ENCODE results near the gene ZNF79.

Gene ZNF79

DNA sequence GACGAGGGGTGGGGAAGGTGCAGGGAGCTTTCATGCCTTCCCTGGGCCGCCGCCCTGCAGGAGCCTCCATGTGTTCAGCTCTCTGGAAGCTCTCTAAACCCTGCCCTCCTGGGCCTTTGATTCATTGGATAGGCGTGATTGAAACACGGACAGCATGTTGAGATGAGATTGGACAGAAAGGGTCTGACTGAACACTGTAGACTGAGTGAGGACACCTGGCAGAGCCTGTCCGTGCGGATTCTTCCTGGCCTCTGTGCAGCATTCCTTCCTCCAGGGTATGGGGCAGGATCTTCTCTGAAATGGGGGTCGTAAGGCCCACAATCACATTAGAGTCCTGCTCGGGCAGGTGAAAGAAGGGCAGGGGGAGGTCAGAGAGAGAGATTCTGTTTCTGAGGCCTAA lies 14.2 kb downstream of the ZNF79 start:
- Mint-ChIP-seq H3K9me3 (no peaks in the 10 kb centered on the region), H3K27me3 (no peaks in the 10 kb centered on the region), H3K27ac (no peak overlapping the region), H3K4me3 (no peak overlapping the region), H3K36me3 (peaks cover 88% of the 10 kb centered on the region), H3K4me1 (no peaks in the 10 kb centered on the region)
- no peak for ATAC-seq

DNA sequence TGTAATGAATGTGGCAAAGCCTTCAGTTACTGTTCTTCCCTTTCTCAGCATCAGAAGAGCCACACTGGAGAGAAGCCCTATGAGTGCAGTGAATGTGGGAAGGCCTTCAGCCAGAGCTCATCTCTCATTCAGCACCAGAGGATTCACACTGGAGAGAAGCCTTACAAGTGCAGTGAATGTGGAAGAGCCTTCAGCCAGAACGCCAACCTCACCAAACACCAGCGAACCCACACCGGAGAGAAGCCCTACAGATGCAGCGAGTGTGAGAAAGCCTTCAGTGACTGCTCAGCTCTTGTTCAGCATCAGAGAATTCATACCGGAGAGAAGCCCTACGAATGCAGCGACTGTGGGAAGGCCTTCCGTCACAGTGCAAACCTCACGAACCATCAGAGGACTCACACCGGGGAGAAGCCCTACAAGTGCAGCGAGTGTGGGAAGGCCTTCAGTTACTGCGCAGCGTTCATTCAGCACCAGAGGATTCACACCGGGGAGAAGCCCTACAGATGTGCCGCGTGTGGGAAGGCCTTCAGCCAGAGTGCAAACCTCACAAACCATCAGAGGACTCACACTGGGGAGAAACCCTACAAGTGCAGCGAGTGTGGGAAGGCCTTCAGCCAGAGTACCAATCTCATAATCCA lies 20.2 kb downstream of the ZNF79 start:
- H3K4me1 Mint-ChIP-seq: peaks cover 11% of the 10 kb centered on the region
- peaks cover 97% of the 10 kb centered on the region for H3K36me3 Mint-ChIP-seq
- no peak overlapping the region for H3K27ac Mint-ChIP-seq
- ATAC-seq: no peak
- no peak overlapping the region for H3K4me3 Mint-ChIP-seq
- H3K9me3 Mint-ChIP-seq: peaks cover 10% of the 10 kb centered on the region
- H3K27me3 Mint-ChIP-seq: no peaks in the 10 kb centered on the region

DNA sequence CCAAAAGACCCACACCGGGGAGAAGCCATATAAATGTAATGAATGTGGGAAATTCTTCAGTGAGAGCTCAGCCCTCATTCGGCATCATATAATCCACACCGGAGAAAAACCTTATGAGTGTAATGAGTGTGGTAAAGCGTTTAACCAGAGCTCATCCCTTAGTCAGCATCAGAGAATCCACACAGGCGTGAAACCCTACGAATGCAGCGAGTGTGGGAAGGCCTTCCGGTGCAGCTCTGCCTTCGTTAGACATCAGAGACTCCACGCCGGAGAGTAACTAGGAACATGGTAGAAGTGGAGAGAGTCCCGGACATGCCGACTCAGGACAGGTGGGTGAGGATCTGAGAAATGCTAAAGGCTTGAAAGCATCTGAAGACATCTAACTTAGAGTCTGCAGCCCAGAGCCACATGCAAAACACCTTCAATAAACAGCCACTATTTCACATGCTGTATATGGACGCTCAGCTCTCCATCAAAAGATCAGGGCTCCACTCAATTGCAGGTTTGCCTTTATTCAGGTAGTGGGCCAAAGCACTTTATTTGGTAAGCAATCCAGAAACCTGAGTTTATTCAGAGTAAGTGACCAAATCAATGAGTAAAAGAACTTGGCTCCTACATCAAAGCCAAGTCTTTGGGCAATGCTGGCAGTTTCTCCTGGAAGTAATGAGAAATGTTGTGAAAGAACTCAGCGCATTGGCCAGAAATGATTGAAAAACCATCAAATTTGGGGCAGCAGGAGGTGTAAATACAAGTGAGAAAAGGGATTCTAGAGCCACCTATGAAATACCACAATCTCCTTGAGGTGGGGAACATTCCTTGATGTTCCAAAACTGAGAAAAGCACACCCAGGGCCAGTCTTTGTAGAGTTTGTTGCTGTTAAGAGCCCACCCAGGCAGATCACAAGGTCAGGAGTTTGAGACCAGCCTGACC lies 21.0 kb downstream of the ZNF79 start:
- Mint-ChIP-seq H3K4me3 (no peak overlapping the region), H3K4me1 (peaks cover 19% of the 10 kb centered on the region), H3K36me3 (peaks cover 99% of the 10 kb centered on the region), H3K27ac (no peak overlapping the region), H3K27me3 (no peaks in the 10 kb centered on the region), H3K9me3 (peaks cover 10% of the 10 kb centered on the region)
- no peak for ATAC-seq

DNA sequence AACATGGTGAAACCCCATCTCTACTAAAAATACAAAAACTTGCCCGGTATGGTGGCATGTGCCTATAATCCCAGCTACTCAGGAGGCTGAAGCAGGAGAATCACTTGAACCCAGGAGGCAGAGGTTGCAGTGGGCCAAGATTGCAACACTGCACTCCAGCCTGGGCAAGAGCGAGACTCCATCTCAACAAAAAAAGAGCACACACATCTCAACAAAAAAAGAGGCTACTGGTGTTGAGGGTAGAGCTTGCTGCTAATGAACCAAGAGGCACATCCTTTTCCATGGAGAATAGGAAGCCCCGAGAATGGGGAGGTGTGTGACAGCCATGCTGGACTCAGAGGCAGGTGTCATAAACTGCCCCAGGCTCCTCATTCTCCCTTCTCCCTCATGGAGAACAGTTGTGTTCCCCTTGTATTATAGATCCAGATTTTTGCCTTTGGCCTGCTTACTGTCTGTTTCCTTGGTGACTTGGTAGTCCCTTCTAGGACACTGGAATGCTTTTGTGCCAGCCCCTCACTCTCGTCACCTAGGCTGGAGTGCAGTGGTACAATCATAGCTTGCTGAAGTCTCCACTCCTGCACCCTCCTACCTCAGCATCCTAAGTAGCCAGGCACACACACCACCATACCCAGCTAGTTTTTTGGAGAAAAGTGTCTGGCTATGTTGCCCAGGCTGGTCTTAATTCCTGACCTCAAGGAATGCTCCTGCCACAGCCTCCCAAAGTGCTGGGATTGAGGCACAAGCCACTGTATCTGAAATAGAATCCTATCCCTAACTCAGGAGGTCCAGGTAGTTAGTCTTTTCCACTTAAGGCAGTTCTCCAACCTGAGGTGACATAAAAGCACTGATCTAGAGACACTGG lies 21.9 kb downstream of the ZNF79 start:
- no peak overlapping the region for H3K27ac Mint-ChIP-seq
- peaks cover 10% of the 10 kb centered on the region for H3K9me3 Mint-ChIP-seq
- peaks cover 97% of the 10 kb centered on the region for H3K36me3 Mint-ChIP-seq
- no peaks in the 10 kb centered on the region for H3K27me3 Mint-ChIP-seq
- H3K4me3 Mint-ChIP-seq: no peak overlapping the region
- peaks cover 26% of the 10 kb centered on the region for H3K4me1 Mint-ChIP-seq
- no peak for ATAC-seq

DNA sequence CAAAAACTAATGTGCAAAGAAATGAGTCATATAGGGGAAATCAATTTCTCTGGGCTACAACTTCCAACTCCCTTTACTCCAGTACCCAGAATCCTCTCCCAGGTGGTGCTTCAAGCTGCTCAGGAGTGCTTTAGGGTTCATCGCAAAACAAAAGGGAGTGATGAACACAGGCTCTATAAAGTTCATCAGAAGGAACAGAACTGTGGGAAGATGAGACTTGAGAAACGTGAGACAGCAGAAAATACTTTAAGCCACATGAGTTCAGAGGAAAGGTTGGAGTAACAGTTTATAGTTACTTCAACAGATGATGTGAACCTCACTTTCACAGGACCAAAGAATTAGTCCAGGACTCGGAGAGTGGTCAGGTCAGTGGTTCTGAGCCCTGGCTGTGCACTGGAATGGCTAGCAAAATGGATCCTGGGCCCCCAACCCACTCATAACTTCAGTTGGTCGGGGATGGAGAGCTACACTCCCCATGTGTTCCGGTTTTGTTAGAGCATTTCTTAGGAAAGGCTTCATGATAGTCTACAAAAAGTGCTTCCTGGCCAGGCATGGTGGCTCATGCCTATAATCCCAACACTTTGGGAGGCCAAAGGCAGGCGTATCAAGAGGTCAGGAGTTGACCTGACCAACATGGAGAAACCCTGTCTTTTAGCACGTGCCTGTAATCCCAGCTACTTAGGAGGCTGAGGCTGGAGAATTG lies 22.7 kb downstream of the ZNF79 start:
- ATAC-seq: no peak
- H3K27me3 Mint-ChIP-seq: no peaks in the 10 kb centered on the region
- peaks cover 10% of the 10 kb centered on the region for H3K9me3 Mint-ChIP-seq
- H3K36me3 Mint-ChIP-seq: peaks cover 90% of the 10 kb centered on the region
- peaks cover 28% of the 10 kb centered on the region for H3K4me1 Mint-ChIP-seq
- peak overlapping the region; percentile 16 for H3K27ac Mint-ChIP-seq
- no peak overlapping the region for H3K4me3 Mint-ChIP-seq

DNA sequence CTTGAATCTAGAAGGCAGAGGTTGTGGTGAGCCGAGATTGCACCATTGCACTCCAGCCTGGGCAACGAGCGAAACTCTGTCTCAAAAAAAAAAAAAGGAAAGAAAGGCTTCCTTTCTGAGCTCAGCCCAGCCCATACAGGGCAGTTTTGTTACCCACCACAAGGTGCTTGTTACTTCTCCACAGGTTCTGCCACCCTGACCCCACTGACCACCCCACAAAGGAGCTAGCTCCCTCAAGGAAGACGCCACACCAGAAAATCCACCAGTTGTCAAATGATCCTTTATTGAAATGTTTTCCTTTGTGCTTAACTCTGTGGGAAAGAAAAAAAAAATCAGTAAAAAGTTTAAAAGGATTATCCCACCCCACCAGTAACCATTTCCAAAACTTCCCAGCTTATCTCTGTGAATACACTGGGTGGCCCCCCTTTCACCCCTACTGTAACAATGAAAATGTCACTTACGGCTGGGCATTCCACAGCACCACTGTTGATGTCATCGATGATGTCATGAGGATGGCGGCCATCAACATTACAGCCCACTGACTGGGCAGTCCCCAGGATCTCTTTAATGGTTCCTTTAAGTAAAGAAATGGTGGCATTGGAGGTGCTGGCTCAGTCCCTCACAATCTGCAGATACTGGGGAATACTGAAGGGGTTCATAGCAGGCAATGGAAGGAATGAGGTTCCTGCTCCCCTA lies 23.4 kb downstream of the ZNF79 start:
- H3K4me3 Mint-ChIP-seq: no peak overlapping the region
- ATAC-seq: no peak
- H3K9me3 Mint-ChIP-seq: peaks cover 10% of the 10 kb centered on the region
- H3K4me1 Mint-ChIP-seq: peaks cover 35% of the 10 kb centered on the region
- H3K36me3 Mint-ChIP-seq: peaks cover 83% of the 10 kb centered on the region
- H3K27ac Mint-ChIP-seq: peak overlapping the region; percentile 16
- no peaks in the 10 kb centered on the region for H3K27me3 Mint-ChIP-seq

DNA sequence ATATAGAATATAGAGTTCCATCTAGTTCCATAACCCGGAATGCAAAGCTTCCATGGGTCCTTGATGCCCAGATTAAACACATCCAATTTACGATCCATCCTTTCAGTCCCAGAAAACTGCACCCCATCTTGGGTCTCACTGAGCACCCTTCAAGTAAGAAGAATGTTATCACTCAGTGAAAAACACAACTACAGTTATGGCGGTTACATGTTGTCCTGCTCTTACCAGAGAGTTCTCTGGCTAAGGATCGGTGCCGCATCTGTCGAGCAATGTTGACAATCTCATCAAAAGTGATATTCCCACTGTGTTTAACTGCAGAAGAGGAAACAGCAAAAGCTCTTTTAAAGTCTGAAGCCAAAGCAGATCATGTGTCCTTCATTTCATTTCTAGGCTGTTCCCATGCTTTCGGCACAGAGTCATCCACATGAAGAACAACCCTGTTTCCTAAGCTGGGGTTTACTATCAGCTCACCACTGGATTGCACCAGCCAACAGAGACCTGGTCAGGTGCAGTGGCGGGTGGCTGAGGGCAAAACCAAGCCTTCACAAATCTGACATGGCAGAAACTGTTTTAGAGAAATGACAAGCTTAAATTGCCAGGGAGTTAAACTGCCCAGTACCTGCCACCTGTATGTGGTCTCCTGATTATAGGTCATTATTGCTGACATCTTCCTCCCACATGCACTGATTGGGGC lies 24.1 kb downstream of the ZNF79 start:
- no peak for ATAC-seq
- peaks cover 10% of the 10 kb centered on the region for H3K9me3 Mint-ChIP-seq
- H3K36me3 Mint-ChIP-seq: peaks cover 76% of the 10 kb centered on the region
- peak overlapping the region; percentile 89 for H3K27ac Mint-ChIP-seq
- H3K4me3 Mint-ChIP-seq: peak overlapping the region; percentile 84
- H3K27me3 Mint-ChIP-seq: no peaks in the 10 kb centered on the region
- H3K4me1 Mint-ChIP-seq: peaks cover 37% of the 10 kb centered on the region

DNA sequence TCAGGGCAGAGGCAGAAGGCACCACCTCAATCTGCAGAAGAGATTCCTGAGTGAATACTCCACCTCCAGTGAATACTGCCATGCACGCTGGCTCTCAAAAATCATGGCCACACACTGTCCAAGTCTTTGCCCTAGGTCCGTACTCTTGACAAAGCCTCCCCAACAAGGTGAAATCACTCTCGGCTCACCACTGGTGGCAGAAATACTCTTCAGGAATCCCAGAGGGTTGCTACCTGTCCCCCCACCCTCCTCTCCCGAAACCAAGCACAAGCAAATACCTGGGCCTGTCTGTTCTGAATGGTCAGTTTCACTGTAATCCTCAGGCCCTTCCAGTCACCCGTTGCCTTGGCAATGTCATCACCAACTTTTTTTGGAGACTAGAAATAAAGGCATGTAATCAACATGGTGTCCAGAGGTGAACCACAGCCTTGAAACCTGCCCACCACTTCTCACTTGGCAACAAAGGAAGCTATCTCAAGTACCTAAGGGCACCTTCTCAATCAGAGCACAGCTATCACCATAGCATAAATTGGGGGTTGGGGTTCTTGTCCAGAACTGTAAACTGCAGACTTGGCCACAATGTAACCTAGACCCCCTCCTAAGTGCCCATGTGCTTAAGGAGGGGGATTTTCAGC lies 25.3 kb downstream of the ZNF79 start:
- ATAC-seq: no peak
- H3K9me3 Mint-ChIP-seq: peaks cover 6% of the 10 kb centered on the region
- peak overlapping the region; percentile 89 for H3K27ac Mint-ChIP-seq
- H3K36me3 Mint-ChIP-seq: peaks cover 72% of the 10 kb centered on the region
- no peaks in the 10 kb centered on the region for H3K27me3 Mint-ChIP-seq
- peaks cover 45% of the 10 kb centered on the region for H3K4me1 Mint-ChIP-seq
- H3K4me3 Mint-ChIP-seq: peak overlapping the region; percentile 84

DNA sequence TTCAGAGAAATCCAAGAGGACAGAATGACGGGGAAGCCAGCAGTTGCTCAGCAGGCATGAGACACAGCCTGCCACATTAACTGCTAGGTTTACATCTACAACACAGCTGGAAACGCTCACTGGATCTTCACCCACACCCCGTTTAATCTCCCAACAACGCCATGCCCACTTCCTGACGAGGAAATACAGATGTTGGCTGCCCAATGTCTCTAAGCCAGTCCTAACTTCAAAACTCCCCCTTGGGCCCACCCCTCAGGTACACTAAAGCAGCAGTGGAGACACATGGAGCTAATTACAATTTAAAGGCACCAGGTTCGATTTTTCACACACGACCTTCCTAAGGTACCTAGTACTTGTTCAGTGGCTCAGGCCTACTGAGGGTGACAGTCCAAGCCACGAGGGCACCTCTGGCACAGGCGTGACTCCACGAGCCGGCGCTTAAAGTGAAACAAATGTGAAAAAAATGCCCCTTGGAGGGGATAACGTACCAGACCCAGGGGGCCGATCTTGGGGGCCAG lies 26.1 kb downstream of the ZNF79 start:
- Mint-ChIP-seq H3K27ac (peak overlapping the region; percentile 89), H3K9me3 (no peaks in the 10 kb centered on the region), H3K36me3 (peaks cover 68% of the 10 kb centered on the region), H3K27me3 (no peaks in the 10 kb centered on the region), H3K4me1 (peaks cover 54% of the 10 kb centered on the region), H3K4me3 (peak overlapping the region; percentile 84)
- ATAC-seq: no peak

DNA sequence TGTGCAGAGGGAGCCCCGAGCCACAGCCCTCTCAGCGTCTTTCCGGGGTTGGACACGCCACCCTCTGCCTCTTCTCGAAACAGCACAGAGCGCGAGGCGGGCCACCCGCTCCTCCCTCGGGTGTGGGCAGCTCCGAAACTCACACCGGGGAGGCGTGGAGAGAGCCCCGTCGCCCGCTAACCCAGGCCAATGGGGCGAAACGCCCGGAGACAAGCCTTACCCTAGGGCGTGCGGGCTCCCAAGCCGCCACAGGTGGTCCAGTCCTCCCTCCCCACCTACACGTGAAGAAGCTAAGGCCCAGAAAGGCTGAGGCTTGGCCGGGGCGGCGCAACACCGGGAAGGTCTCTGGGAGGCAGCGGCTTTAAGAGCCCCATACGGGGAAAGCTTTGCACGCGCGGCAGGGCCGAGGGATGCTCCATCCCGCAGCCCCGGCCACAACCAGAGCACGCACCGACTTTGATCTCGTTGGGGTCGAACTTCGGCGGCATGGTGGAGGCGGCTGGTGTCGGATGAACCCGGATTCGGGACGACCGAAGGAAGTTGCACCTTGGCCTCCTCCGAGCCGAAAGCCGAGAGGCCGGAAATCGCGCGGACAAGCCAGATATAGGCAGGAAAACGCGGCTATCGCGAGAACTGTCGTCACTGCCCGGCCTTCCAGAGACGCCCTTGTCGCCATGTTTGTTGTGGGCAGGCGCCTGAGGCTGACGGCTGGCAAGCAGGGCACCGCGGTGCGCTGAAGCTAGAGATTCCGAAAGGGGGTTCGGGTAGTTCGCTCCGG lies 26.8 kb downstream of the ZNF79 start, which contains the start of the genes LRSAM1 and RPL12:
Gene LRSAM1, plus strand, starts transcription at position 681 of the 778 bp plus-strand sequence. CDS start 3,018 bp downstream, outside the sequence.
Gene RPL12, minus strand, starts transcription at position 577 of the 778 bp plus-strand sequence. Its CDS starts 89 bp downstream, at position 488.
- H3K27ac Mint-ChIP-seq: peak within 1 kb of the TSS; percentile 89
- ATAC-seq: peak; percentile 88
- H3K36me3 Mint-ChIP-seq: peaks cover 68% of the 10 kb centered on the region
- no peaks in the 10 kb centered on the region for H3K27me3 Mint-ChIP-seq
- H3K4me1 Mint-ChIP-seq: peaks cover 61% of the 10 kb centered on the region
- peak within 1 kb of the TSS; percentile 84 for H3K4me3 Mint-ChIP-seq
- H3K9me3 Mint-ChIP-seq: no peaks in the 10 kb centered on the region

DNA sequence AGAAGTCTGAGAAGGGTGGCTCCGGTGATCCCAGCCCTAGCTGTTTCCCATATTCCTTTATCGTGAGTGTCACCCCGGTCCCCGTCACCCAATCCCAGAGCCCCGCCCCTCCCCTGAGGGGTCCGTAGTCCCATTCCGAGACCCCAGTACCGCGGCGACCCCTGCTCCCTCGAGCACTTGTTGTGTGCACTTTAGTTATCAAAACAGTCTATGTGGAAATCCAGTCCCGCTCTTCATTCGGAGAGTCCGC lies 27.4 kb downstream of the ZNF79 start:
- peak overlapping the region; percentile 84 for H3K4me3 Mint-ChIP-seq
- H3K36me3 Mint-ChIP-seq: peaks cover 63% of the 10 kb centered on the region
- peak overlapping the region; percentile 89 for H3K27ac Mint-ChIP-seq
- ATAC-seq: no peak
- peaks cover 61% of the 10 kb centered on the region for H3K4me1 Mint-ChIP-seq
- H3K9me3 Mint-ChIP-seq: no peaks in the 10 kb centered on the region
- no peaks in the 10 kb centered on the region for H3K27me3 Mint-ChIP-seq

DNA sequence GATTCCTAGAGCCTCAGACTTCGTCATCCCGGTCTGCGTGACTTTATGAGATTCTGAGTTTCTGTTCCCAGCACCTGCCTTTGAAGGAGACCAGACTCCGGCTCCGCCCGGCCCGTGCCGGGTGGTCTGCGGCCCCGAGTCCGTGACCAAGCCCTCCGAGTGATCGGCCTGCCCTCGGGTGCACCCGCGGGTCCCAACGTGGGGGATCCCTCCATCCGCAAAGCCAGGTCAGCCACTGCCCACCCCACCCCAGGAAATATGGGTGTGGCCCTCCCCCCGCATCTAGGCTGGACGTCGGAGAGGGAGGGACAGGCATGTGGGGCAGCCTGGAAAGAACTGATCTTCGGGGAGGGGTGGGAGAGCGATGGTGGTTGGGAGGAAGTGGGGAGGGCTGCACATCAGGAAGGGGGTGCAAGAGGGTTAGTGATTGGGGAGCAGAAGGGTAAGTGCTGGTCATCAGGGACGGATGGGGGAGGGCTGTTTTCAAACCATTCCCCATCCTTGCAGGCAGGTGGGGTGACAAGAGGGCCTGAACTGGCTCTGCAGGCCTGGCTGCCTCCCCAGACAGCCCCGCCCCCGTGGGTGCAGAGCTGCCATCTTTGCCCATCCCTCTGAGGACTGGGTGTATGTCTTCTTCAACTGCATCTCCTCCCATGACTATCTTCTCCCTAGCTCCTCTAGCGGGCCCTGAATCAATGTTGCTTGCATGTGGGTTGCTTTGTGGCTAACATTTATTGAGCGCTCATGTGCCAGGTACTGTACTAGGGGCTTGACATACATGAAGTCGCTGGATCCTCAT lies 27.9 kb downstream of the ZNF79 start:
- no peaks in the 10 kb centered on the region for H3K27me3 Mint-ChIP-seq

More for the DNA sequence above, 27.9 kb downstream of the ZNF79 start:
- Mint-ChIP-seq H3K4me1 (peaks cover 61% of the 10 kb centered on the region), H3K9me3 (no peaks in the 10 kb centered on the region), H3K36me3 (peaks cover 60% of the 10 kb centered on the region), H3K4me3 (peak overlapping the region; percentile 84), H3K27ac (peak overlapping the region; percentile 89)
- ATAC-seq: peak; percentile 44
